Spleen (tissue), 7 donors: ENCODE measurements around the gene SMIM33.

Experiments used
- CTCF ChIP-seq, 11 experiments: fragments of 200-600 bp in 7 of 11; fragments of 450-650 bp in 4 of 11; sonication (generic) in 4 of 11; IDR thresholded peaks in 8 of 11; conservative IDR thresholded peaks in 3 of 11; 1 replicate in 7 of 11; 2 replicates in 4 of 11; pipeline versions ENCODE4 v1.4.0 to v1.8.0; 2016 to 2021; ENCODE audit warnings: antibody characterized with exemption in 11 of 11, inconsistent platforms in 4 of 11, mild to moderate bottlenecking in 1 of 11
- POLR2A ChIP-seq, 3 donors: fragments of 450-650 bp; IDR thresholded peaks; one replicate each; pipeline ENCODE4 v1.5.1; 2017; ENCODE audit warnings: antibody characterized with exemption in 3 of 3, mild to moderate bottlenecking in 1 of 3
- POLR2AphosphoS5 ChIP-seq, 3 donors: sonication (generic); formaldehyde crosslinking; IDR thresholded peaks; one replicate each; pipeline ENCODE4 v1.5.1; 2017; ENCODE audit warnings: antibody characterized with exemption in 3 of 3
- donor health status: DM: no; HTN: no; CAD: no; lungs with moderate emphysema.
- donor health status: DM: no; HTN: no; CAD: no.
- donor health status: DM: no; HTN: no; CAD: no.

GRCh38 chr5:139461698-139462097 is 9.1 kb upstream of the SMIM33 start:
- no peak for TF ChIP-seq POLR2A (IDR thresholded peaks at IDR 0.05)
- TF ChIP-seq CTCF (IDR thresholded peaks at IDR 0.05 in 8 of 11, conservative IDR thresholded peaks at IDR 0.05 in 3 of 11), result no peak
- TF ChIP-seq POLR2AphosphoS5 (IDR thresholded peaks at IDR 0.05), result no peak
